Suprapubic skin (tissue), 4 donors: ENCODE data around the gene IDI2. TPM values are rescaled to one million over a fixed set of nuclear protein-coding genes. Genes with fewer than 3 reads are reported as not detected.
"Not testable (repeated sequence)": the region's sequence is repeated elsewhere in the genome, so short reads cannot be mapped to it uniquely, and the experiment has no call there.

Experiments used
- DNase-seq, 2 donors: peaks; one replicate each; pipeline ENCODE4 v3.0.0-alpha.2; 2019; ENCODE audit warnings: low spot score in 2 of 2
- H3K27ac ChIP-seq: fragments of 200-600 bp; sonication (generic); one replicate; pipeline ENCODE4 v1.5.1; 2019
- H3K27me3 ChIP-seq: fragments of 200-600 bp; sonication (generic); one replicate; pipeline ENCODE4 v1.5.1; 2019
- H3K36me3 ChIP-seq: fragments of 200-600 bp; sonication (generic); one replicate; pipeline ENCODE4 v1.5.1; 2019
- H3K4me1 ChIP-seq: fragments of 200-600 bp; sonication (generic); one replicate; pipeline ENCODE4 v1.5.1; 2019
- H3K4me3 ChIP-seq: fragments of 200-600 bp; sonication (generic); one replicate; pipeline ENCODE4 v1.5.1; 2019; ENCODE audit warnings: mild to moderate bottlenecking
- H3K9me3 ChIP-seq: fragments of 200-600 bp; sonication (generic); one replicate; pipeline ENCODE4 v1.5.1; 2019
- CTCF ChIP-seq, 2 donors: fragments of 200-600 bp in 1 of 2; fragments of 450-650 bp in 1 of 2; sonication (generic) in 1 of 2; IDR thresholded peaks; one replicate each; pipeline ENCODE4 v1.5.1; 2016 to 2019; ENCODE audit warnings: antibody characterized with exemption in 2 of 2, mild to moderate bottlenecking in 1 of 2, moderate library complexity in 1 of 2
- EP300 ChIP-seq: sonication (generic); formaldehyde crosslinking; IDR thresholded peaks from one replicate; pipeline ENCODE4 v1.6.1; 2017; ENCODE audit warnings: antibody characterized with exemption
- POLR2A ChIP-seq, 2 donors: fragments of 450-650 bp; IDR thresholded peaks; one replicate each; pipeline ENCODE4 v1.6.1; 2017; ENCODE audit warnings: antibody characterized with exemption in 2 of 2, mild to moderate bottlenecking in 2 of 2, moderate library complexity in 2 of 2
- POLR2AphosphoS5 ChIP-seq, 3 donors: sonication (generic); formaldehyde crosslinking; IDR thresholded peaks; one replicate each; pipeline ENCODE4 v1.6.1; 2017; ENCODE audit warnings: antibody characterized with exemption in 3 of 3
- WGBS: methylation state at CpG from one replicate; pipeline ENCODE4 v1.1.5; 2018; 5-methylcytosine and 5-hydroxymethylcytosine counted together
- total RNA-seq, 4 donors: library from RNA; depleted of rRNA; stranded (reverse); fragments of >200 nt; gene quantifications; one replicate each; pipeline ENCODE4 v1.1.0, GENCODE V29; 2016

The IDI2 gene
- total RNA-seq, 4 donors from 2014 or later, result not detected

- TF ChIP-seq POLR2AphosphoS5 (IDR thresholded peaks at IDR 0.05) (no peak), CTCF (IDR thresholded peaks at IDR 0.05) (no peak), EP300 (no peak), POLR2A (IDR thresholded peaks at IDR 0.05) (no peak)
- peaks cover 43% of the 10 kb centered on the region for H3K36me3 ChIP-seq
- no peak overlapping the region for H3K4me3 ChIP-seq
- H3K4me1 ChIP-seq, result peaks cover 24% of the 10 kb centered on the region
- no peak overlapping the region for H3K27ac ChIP-seq
- 80% methylated on average over 3 of the region's 3 CpGs for WGBS
- no peaks in the 10 kb centered on the region for H3K27me3 ChIP-seq
- DNase-seq, result no peak
- H3K9me3 ChIP-seq, result no peaks in the 10 kb centered on the region
These were observed 14.5 kb upstream of the IDI2 start for GRCh38 chr10:1040133-1040532.

DNA sequence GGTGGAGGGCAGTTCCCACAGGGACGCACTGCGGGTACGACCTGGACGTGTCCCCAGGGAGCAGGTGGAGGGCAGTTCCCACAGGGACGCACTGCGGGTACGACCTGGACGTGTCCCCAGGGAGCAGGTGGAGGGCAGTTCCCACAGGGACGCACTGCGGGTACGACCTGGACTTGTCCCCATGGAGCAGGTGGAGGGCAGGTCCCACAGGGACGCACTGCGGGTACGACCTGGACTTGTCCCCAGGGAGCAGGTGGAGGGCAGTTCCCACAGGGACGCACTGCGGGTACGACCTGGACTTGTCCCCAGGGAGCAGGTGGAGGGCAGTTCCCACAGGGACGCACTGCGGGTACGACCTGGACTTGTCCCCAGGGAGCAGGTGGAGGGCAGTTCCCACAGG, 13.1 kb upstream of the IDI2 start:
- peaks cover 43% of the 10 kb centered on the region for H3K36me3 ChIP-seq
- H3K27me3 ChIP-seq, H3K27ac ChIP-seq, H3K4me3 ChIP-seq, DNase-seq, H3K9me3 ChIP-seq: not testable (repeated sequence)
- peaks cover 14% of the 10 kb centered on the region for H3K4me1 ChIP-seq
- 96% methylated on average over 8 of the region's 20 CpGs for WGBS

GRCh38 chr10:1037098-1037497, 11.4 kb upstream of the IDI2 start:
- DNase-seq, result no peak
- no peak for TF ChIP-seq CTCF (IDR thresholded peaks at IDR 0.05)
- TF ChIP-seq EP300, result no peak
- no peak for TF ChIP-seq POLR2A (IDR thresholded peaks at IDR 0.05)
- no peak for TF ChIP-seq POLR2AphosphoS5 (IDR thresholded peaks at IDR 0.05)
- Histone ChIP-seq H3K27me3 (no peaks in the 10 kb centered on the region), H3K9me3 (no peaks in the 10 kb centered on the region), H3K4me3 (no peak overlapping the region), H3K4me1 (peaks cover 14% of the 10 kb centered on the region), H3K36me3 (peaks cover 36% of the 10 kb centered on the region), H3K27ac (no peak overlapping the region)
- WGBS, result 84% methylated on average over 11 of the region's 11 CpGs

GRCh38 chr10:1036341-1036791, 10.7 kb upstream of the IDI2 start:
- no peak for DNase-seq
- WGBS, result 64% methylated on average over 13 of the region's 14 CpGs
- no peak overlapping the region for H3K4me3 ChIP-seq
- H3K9me3 ChIP-seq, result no peaks in the 10 kb centered on the region
- no peaks in the 10 kb centered on the region for H3K27me3 ChIP-seq
- peaks cover 14% of the 10 kb centered on the region for H3K4me1 ChIP-seq
- H3K36me3 ChIP-seq, result peaks cover 28% of the 10 kb centered on the region
- peak overlapping the region; percentile 65 for H3K27ac ChIP-seq
- TF ChIP-seq POLR2AphosphoS5 (IDR thresholded peaks at IDR 0.05) (peak in 1 of 3 donors; percentile 9), POLR2A (IDR thresholded peaks at IDR 0.05) (no peak), CTCF (IDR thresholded peaks at IDR 0.05) (no peak)

DNA sequence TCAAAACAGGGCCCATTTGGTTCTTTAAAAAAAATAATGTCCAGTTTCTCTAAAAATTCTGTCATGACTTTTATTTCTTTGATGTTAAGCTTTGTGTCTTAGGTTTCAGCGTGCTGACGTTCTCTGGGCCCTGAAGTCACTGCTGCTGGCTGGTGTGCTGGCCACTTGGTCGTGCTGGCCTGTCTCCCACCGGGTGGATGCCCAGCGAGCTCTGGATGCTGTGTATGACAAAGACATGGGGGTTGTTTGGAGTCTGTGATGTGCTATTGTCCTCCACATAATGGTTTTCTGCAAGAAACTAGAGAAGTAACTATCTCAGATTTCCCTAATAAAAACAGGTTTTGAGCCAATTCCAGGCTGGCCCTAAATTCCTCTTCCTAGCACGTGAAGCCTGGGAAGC, 9.5 kb upstream of the IDI2 start:
- peak overlapping the region; percentile 65 for H3K27ac ChIP-seq
- H3K36me3 ChIP-seq, result peaks cover 17% of the 10 kb centered on the region
- no peak overlapping the region for H3K4me3 ChIP-seq
- no peaks in the 10 kb centered on the region for H3K9me3 ChIP-seq
- H3K4me1 ChIP-seq, result peaks cover 14% of the 10 kb centered on the region
- WGBS, result 69% methylated on average over 6 of the region's 6 CpGs
- DNase-seq, result no peak
- H3K27me3 ChIP-seq, result no peaks in the 10 kb centered on the region
- no peak for TF ChIP-seq POLR2AphosphoS5 (IDR thresholded peaks at IDR 0.05)
- no peak for TF ChIP-seq CTCF (IDR thresholded peaks at IDR 0.05)
- no peak for TF ChIP-seq POLR2A (IDR thresholded peaks at IDR 0.05)
- TF ChIP-seq EP300, result no peak

- Histone ChIP-seq H3K27ac (no peak overlapping the region), H3K9me3 (no peaks in the 10 kb centered on the region), H3K27me3 (no peaks in the 10 kb centered on the region), H3K36me3 (peaks cover 13% of the 10 kb centered on the region), H3K4me3 (no peak overlapping the region), H3K4me1 (peaks cover 14% of the 10 kb centered on the region)
- DNase-seq, result no peak
- TF ChIP-seq POLR2A (IDR thresholded peaks at IDR 0.05), result no peak
- TF ChIP-seq EP300, result no peak
- TF ChIP-seq CTCF (IDR thresholded peaks at IDR 0.05), result no peak
- no peak for TF ChIP-seq POLR2AphosphoS5 (IDR thresholded peaks at IDR 0.05)
- WGBS, result 77% methylated on average over 3 of the region's 3 CpGs
These were observed 9.1 kb upstream of the IDI2 start for GRCh38 chr10:1034758-1035157.
